ENCODE measurements around the gene FABP6.
"Not testable (repeated sequence)": the region's sequence is repeated elsewhere in the genome, so short reads cannot be mapped to it uniquely, and the experiment has no call there.

The FABP6 gene

GRCh38 chr5:160229190-160229742 is at the start of gene FABP6:
TSS of gene FABP6 (plus strand) at chr5:160229506. CDS start at chr5:160229558, 52 bp downstream.
- no peak for DNase-seq (ENCODE audit: extremely low read depth in 1 of 2, low read depth in 1 of 2)

- no peak for DNase-seq (ENCODE audit: extremely low read depth in 1 of 2, low read depth in 1 of 2)
Measured at GRCh38 chr5:160180931-160181330, 48.4 kb upstream of the FABP6 start.

GRCh38 chr5:160181965-160182622 is 47.2 kb upstream of the FABP6 start:
- DNase-seq (ENCODE audit: extremely low read depth in 1 of 2, low read depth in 1 of 2), result no peak

- no peak for DNase-seq (ENCODE audit: extremely low read depth in 1 of 2, low read depth in 1 of 2)
Measured at GRCh38 chr5:160183075-160183474, 46.2 kb upstream of the FABP6 start.

DNA sequence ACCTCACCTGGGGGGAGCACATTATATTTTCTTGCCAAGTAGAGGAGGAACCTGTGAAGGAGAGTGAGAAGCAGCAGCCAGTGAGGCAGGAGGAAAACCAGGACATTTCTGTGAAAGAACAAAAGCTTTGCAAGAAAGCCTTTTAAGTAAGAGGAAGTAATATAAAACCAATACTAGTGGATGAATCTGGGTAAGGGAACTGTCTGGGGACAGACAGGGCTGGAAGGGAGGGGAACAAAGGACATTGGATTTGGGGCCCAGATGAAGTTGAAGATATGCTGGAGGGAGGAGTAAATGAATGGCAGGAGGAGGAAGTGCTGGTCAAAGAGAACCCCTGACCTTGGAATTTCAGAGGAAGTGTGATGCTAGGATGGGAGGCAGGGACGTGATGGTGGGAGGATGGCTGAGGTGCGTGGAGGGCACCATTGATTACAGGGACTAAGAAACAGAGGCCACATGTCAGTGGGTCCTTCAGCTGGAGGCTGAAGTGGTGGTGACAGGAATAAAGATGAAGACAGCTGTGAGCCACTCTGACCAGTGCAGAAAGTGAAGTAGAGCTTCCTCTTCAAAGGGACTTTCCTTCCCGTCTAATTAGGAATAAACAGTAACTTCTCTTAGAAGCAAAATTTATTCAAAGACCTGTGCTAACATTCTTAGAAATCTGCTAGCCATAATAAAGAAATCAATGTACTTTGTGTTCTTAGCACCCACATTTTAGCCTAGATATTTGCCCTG is 43.5 kb upstream of the FABP6 start:
- no peak for DNase-seq (ENCODE audit: extremely low read depth in 1 of 2, low read depth in 1 of 2)

- DNase-seq (ENCODE audit: extremely low read depth in 1 of 2, low read depth in 1 of 2), result no peak
Measured at GRCh38 chr5:160186480-160186879, 42.8 kb upstream of the FABP6 start.

DNA sequence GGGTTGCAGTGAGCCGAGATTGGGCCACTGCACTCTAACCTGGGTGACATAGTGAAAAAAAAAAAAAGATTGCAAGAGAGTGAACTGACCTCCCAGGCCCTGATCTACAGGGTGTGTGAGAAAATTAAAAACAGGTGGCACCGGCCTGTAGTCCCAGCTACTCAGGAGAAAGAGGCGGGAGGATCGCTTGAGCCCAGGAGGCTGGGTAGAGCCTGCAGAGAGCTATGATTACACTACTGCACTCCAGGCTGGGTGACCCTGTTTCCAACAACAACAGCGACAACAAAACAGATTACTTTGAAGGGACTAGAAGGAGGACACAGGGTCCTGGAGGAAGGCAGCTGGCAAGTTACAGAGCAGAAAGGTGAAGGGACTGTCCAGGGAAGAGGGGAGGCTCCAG is 42.2 kb upstream of the FABP6 start:
- DNase-seq (ENCODE audit: extremely low read depth in 1 of 2, low read depth in 1 of 2), result no peak

DNA sequence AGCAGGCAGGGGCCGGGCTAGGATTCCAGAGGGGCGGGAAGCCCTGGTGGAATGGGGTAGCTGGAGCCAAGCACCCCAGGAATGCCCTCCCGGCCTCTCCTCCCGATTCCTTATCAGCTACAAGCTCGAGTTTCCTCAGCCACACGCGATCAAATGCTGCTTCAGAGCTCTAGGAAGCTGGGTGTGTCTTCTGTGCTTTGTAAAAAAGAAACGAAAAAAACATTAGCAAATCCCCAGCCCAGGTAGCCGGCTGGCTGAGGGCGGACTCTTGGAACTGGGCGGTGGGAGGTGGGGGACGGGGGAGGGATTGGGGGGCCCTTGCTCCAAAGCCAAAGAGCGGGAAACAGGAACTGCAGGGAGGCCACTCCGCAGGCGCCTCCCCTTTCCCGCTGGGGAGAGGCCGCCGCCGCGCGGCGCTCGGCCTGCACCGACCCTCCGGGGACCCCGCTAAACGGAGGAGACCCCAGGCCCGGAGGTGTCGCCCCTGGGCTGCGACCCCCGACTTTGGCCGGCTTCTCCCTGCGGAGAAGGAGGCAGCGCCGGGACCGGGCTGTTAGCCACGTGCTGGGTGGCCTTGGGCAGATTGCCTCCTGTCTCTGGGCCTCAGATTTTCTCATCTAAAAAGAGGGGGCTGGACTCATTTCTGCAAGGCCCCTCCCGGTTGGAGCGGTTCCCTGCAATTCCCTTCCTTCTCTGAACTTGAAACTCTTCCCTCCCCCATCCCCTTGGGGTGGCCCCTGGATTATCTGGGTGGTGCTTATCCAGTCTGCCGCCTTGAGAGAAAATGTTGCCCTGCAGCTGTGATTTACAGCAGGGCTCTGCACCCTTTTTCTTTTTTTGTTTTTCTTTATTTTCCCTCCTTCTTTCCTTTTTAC is 40.9 kb upstream of the FABP6 start:
- no peak for DNase-seq (ENCODE audit: extremely low read depth in 1 of 2, low read depth in 1 of 2)

- DNase-seq (ENCODE audit: extremely low read depth in 1 of 2, low read depth in 1 of 2), result no peak
Measured at GRCh38 chr5:160192424-160192823, 36.9 kb upstream of the FABP6 start.

- not testable (repeated sequence) for DNase-seq (ENCODE audit: extremely low read depth in 1 of 2, low read depth in 1 of 2)
Measured at GRCh38 chr5:160193076-160193475, 36.2 kb upstream of the FABP6 start.

DNA sequence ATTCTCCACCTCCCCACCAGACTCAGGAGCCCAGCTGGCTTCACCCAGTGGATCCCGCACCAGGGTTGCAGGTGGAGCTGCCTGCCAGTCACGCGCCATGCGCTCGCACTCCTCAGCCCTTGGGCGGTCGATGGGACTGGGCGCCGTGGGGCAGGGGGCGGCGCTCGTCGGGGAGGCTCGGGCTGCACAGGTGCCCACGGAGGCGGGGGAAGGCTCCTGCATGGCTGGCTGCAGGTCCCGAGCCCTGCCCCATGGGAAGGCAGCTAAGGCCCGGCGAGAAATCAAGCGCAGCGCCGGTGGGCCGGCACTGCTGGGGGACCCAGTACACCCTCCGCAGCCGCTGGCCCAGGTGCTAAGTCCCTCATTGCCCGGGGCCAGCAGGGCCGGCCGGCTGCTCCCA is 35.5 kb upstream of the FABP6 start:
- DNase-seq (ENCODE audit: extremely low read depth in 1 of 2, low read depth in 1 of 2), result not testable (repeated sequence)

GRCh38 chr5:160197341-160198144 is 31.8 kb upstream of the FABP6 start:
- DNase-seq (ENCODE audit: extremely low read depth in 1 of 2, low read depth in 1 of 2), result no peak

- DNase-seq (ENCODE audit: extremely low read depth in 1 of 2, low read depth in 1 of 2), result no peak
Measured at GRCh38 chr5:160198146-160198545, 31.2 kb upstream of the FABP6 start.

DNA sequence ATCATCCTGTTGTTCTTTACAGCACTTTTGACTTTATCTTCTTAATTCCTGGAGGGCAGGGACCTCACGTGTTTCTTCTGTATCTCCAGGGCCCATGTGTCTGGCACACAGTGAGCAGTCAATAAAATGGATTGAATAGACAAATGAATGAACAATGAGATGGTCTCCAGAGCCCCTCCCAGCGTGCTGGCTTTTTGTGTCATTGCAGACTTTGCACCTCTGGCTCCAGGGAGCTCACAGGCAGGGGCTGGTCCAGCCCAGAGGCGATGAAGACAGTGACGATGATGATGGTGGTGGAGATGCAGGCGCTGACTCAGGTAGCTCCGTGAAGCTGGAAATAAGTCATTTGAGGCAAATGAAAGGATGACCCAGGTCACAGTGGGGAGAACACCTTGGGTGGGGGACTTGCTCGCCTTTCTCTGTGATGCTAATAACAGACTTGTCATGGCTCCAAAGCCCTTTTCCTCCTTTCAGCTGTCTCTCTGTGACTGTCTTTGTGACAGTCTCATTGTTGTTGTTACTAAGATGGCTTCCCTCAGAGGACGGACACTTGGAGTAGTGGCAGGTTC is 30.4 kb upstream of the FABP6 start:
- no peak for DNase-seq (ENCODE audit: extremely low read depth in 1 of 2, low read depth in 1 of 2)

DNA sequence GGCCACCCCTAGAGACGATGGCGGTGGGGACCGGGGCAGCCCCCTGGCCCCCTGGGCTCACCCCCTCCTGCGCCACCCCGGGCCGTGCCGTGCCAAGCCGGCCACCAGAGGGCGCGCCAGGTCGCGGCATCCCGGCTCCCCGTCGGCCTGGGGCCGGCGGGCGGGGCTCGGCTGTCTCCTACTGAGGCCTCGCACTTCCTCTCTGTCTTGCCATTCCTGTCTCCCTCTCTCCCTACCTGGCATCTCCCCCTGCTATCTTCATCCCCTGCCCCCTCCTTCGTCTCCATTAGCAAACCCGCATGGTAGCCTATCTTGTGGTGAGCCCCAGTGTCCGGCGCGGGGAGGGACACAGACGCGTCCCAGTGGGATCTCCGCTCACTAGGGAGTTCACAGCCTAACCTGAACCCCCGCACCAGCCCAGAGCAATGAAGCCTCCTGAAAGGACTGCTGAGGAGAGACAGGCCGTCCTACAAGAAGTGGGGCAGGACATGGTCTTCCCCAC is 29.8 kb upstream of the FABP6 start:
- DNase-seq (ENCODE audit: extremely low read depth in 1 of 2, low read depth in 1 of 2), result peak; percentile 49 to 54

- DNase-seq (ENCODE audit: extremely low read depth in 1 of 2, low read depth in 1 of 2), result no peak
Measured at GRCh38 chr5:160207061-160207460, 22.2 kb upstream of the FABP6 start.

GRCh38 chr5:160209917-160210316 is 19.4 kb upstream of the FABP6 start:
- DNase-seq (ENCODE audit: extremely low read depth in 1 of 2, low read depth in 1 of 2), result no peak

- DNase-seq (ENCODE audit: extremely low read depth in 1 of 2, low read depth in 1 of 2), result no peak
Measured at GRCh38 chr5:160210606-160211005, 18.7 kb upstream of the FABP6 start.

- DNase-seq (ENCODE audit: extremely low read depth in 1 of 2, low read depth in 1 of 2), result no peak
Measured at GRCh38 chr5:160211352-160211751, 18.0 kb upstream of the FABP6 start.

DNA sequence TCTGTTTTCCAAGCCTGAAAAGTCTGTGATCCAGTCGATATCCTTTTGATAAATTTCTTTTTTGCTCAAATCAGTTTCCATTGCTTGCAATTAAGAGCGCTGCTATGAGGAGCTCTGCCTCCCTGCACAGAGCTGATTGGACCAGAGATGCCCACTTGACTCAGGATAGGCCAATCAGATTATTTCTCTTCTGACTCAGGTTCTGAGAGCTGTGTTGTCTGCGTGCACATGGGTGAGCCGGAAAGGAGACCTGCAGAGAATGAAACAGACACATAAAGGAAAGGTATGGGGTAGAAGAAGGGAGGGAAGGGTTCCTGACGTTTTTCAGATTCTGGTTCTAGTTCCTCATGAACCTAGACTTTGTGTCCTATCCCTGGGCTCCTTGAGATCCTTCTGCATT is 15.8 kb upstream of the FABP6 start:
- no peak for DNase-seq (ENCODE audit: extremely low read depth in 1 of 2, low read depth in 1 of 2)
